ENCODE results near the gene TARBP1. TPM values are rescaled to one million over a fixed set of nuclear protein-coding genes. Genes with fewer than 3 reads are reported as not detected.
A peak's percentile ranks its signal among the peaks of the same experiment; 100 is the strongest.
"Not testable (repeated sequence)": the region's sequence is repeated elsewhere in the genome, so short reads cannot be mapped to it uniquely, and the experiment has no call there.

Gene TARBP1
- 11.1 and 13.5 TPM in 2 replicates for total RNA-seq (2014; rRNA removed; shearing (Covaris generic); ENCODE audit: low replicate concordance)

- peak; percentile 85 for DNase-seq (ENCODE audit: low read depth)
These were observed at the start of gene TARBP1 for GRCh38 chr1:234478481-234479309. TSS of gene TARBP1 (minus strand) at chr1:234479179. CDS start at chr1:234479103, 76 bp downstream.

GRCh38 chr1:234528074-234528865, 49.3 kb upstream of the TARBP1 start:
- no peak for DNase-seq (ENCODE audit: low read depth)

More at GRCh38 chr1:234478481-234479309, at the start of gene TARBP1:
- in situ Hi-C loops (cut with HindIII; ENCODE audit: low pct_unique_long_range_greater_than_20kb, low sequenced_read_pairs), result no loop called here

GRCh38 chr1:234527346-234527745, 48.4 kb upstream of the TARBP1 start:
- no peak for DNase-seq (ENCODE audit: low read depth)
- in situ Hi-C loops (cut with HindIII; ENCODE audit: low pct_unique_long_range_greater_than_20kb, low sequenced_read_pairs), result no loop called here

More at GRCh38 chr1:234528074-234528865, 49.3 kb upstream of the TARBP1 start:
- in situ Hi-C loops (cut with HindIII; ENCODE audit: low pct_unique_long_range_greater_than_20kb, low sequenced_read_pairs), result no loop called here

- DNase-seq (ENCODE audit: low read depth), result no peak
- in situ Hi-C loops (cut with HindIII; ENCODE audit: low pct_unique_long_range_greater_than_20kb, low sequenced_read_pairs), result no loop called here
These were observed 47.9 kb upstream of the TARBP1 start for GRCh38 chr1:234526922-234527321.

- in situ Hi-C loops (cut with HindIII; ENCODE audit: low pct_unique_long_range_greater_than_20kb, low sequenced_read_pairs), result no loop called here
These were observed 46.3 kb upstream of the TARBP1 start for GRCh38 chr1:234525099-234525799.

GRCh38 chr1:234521836-234522235, 42.9 kb upstream of the TARBP1 start:
- in situ Hi-C loops (cut with HindIII; ENCODE audit: low pct_unique_long_range_greater_than_20kb, low sequenced_read_pairs), result no loop called here
- DNase-seq (ENCODE audit: low read depth), result no peak

More at GRCh38 chr1:234525099-234525799, 46.3 kb upstream of the TARBP1 start:
- DNase-seq (ENCODE audit: low read depth), result no peak

GRCh38 chr1:234520908-234521817, 42.2 kb upstream of the TARBP1 start:
- in situ Hi-C loops (cut with HindIII; ENCODE audit: low pct_unique_long_range_greater_than_20kb, low sequenced_read_pairs), result no loop called here
- no peak for DNase-seq (ENCODE audit: low read depth)

GRCh38 chr1:234519506-234519905, 40.5 kb upstream of the TARBP1 start:
- peak; percentile 57 for DNase-seq (ENCODE audit: low read depth)
- in situ Hi-C loops (cut with HindIII; ENCODE audit: low pct_unique_long_range_greater_than_20kb, low sequenced_read_pairs), result no loop called here

GRCh38 chr1:234518876-234519275, 39.9 kb upstream of the TARBP1 start:
- DNase-seq (ENCODE audit: low read depth), result no peak
- in situ Hi-C loops (cut with HindIII; ENCODE audit: low pct_unique_long_range_greater_than_20kb, low sequenced_read_pairs), result no loop called here

GRCh38 chr1:234518086-234518485, 39.1 kb upstream of the TARBP1 start:
- DNase-seq (ENCODE audit: low read depth); in situ Hi-C loops (cut with HindIII; ENCODE audit: low pct_unique_long_range_greater_than_20kb, low sequenced_read_pairs): not testable (repeated sequence)

GRCh38 chr1:234517110-234517802, 38.3 kb upstream of the TARBP1 start:
- DNase-seq (ENCODE audit: low read depth), result no peak
- in situ Hi-C loops (cut with HindIII; ENCODE audit: low pct_unique_long_range_greater_than_20kb, low sequenced_read_pairs), result no loop called here

GRCh38 chr1:234515821-234516241, 36.9 kb upstream of the TARBP1 start:
- in situ Hi-C loops (cut with HindIII; ENCODE audit: low pct_unique_long_range_greater_than_20kb, low sequenced_read_pairs), result no loop called here
- DNase-seq (ENCODE audit: low read depth), result peak; percentile 40

GRCh38 chr1:234515411-234515810, 36.4 kb upstream of the TARBP1 start:
- in situ Hi-C loops (cut with HindIII; ENCODE audit: low pct_unique_long_range_greater_than_20kb, low sequenced_read_pairs), result no loop called here
- DNase-seq (ENCODE audit: low read depth), result peak; percentile 51

- in situ Hi-C loops (cut with HindIII; ENCODE audit: low pct_unique_long_range_greater_than_20kb, low sequenced_read_pairs), result no loop called here
- DNase-seq (ENCODE audit: low read depth), result no peak
These were observed 33.5 kb upstream of the TARBP1 start for GRCh38 chr1:234512451-234512861.

GRCh38 chr1:234509457-234510328, 30.7 kb upstream of the TARBP1 start:
- in situ Hi-C loops (cut with HindIII; ENCODE audit: low pct_unique_long_range_greater_than_20kb, low sequenced_read_pairs), result no loop called here
- no peak for DNase-seq (ENCODE audit: low read depth)
